K562 (cell line): ENCODE measurements around the gene CNTNAP4.

Experiments used
- BRF2 ChIP-seq: IDR thresholded peaks from 3 replicates; pipeline ENCODE4 v1.6.1; 2011; ENCODE audit warnings: borderline replicate concordance, mild to moderate bottlenecking; ENCODE audit not compliant: insufficient read length, insufficient read depth
- ESRRA ChIP-seq: fragments of 450-650 bp; IDR thresholded peaks from 2 replicates; pipeline ENCODE4 v1.6.1; 2014; ENCODE audit warnings: low read depth, mild to moderate bottlenecking, moderate library complexity, borderline replicate concordance
- FOS ChIP-seq: IDR thresholded peaks from 3 replicates; pipeline ENCODE4 v1.6.1; 2011; ENCODE audit not compliant: insufficient read length; ENCODE audit errors: extremely low read depth
- JUNB ChIP-seq: fragments of 450-650 bp; formaldehyde crosslinking; conservative IDR thresholded peaks from 2 replicates; pipeline ENCODE4 v1.4.0; 2020; ENCODE audit warnings: mild to moderate bottlenecking
- OTX1 ChIP-seq: fragments of 450-650 bp; formaldehyde crosslinking; IDR thresholded peaks from 2 replicates; pipeline ENCODE4 v1.4.0; 2022; ENCODE audit warnings: mild to moderate bottlenecking
- PATZ1 ChIP-seq: fragments of 250-450 bp; sonication (Bioruptor Pico); IDR thresholded peaks from 2 replicates; pipeline ENCODE4 v1.5.0; 2020; ENCODE audit warnings: mild to moderate bottlenecking, borderline replicate concordance
- SMC3 ChIP-seq: conservative IDR thresholded peaks from 2 replicates; pipeline ENCODE4 v1.6.1; 2011; ENCODE audit warnings: low read depth, low read length, improper control_type of control experiment; ENCODE audit not compliant: insufficient read depth
- SP1 ChIP-seq: sonication (generic); formaldehyde crosslinking; IDR thresholded peaks from 2 replicates; pipeline ENCODE4 v1.8.1; 2022; ENCODE audit warnings: mild to moderate bottlenecking, missing genetic modification reagents
- ZBTB33 ChIP-seq: sonication (generic); formaldehyde crosslinking; IDR thresholded peaks from 2 replicates; pipeline ENCODE4 v1.8.1; 2023; ENCODE audit warnings: mild to moderate bottlenecking, missing genetic modification reagents
- ZFP30 ChIP-seq: fragments of 250-450 bp; sonication (Bioruptor Pico); IDR thresholded peaks from 2 replicates; pipeline ENCODE4 v1.8.0; 2022; ENCODE audit warnings: moderate library complexity, mild to moderate bottlenecking, inconsistent platforms, borderline replicate concordance
- ZNF780A ChIP-seq: fragments of 250-450 bp; sonication (Bioruptor Pico); IDR thresholded peaks from 2 replicates; pipeline ENCODE4 v1.5.0; 2021; ENCODE audit warnings: mild to moderate bottlenecking
- TF ChIP-seq, protein P1 (sequence below), 2 experiments: fragments of 450-650 bp in 1 of 2; sonication (generic) in 1 of 2; formaldehyde crosslinking in 1 of 2; IDR thresholded peaks in 1 of 2; conservative IDR thresholded peaks in 1 of 2; 2 replicates each; pipeline versions ENCODE4 v1.6.1 to v1.8.1; 2016 to 2023; ENCODE audit warnings: mild to moderate bottlenecking in 2 of 2, moderate library complexity in 2 of 2, inconsistent platforms in 1 of 2, missing genetic modification reagents in 1 of 2

DNA sequence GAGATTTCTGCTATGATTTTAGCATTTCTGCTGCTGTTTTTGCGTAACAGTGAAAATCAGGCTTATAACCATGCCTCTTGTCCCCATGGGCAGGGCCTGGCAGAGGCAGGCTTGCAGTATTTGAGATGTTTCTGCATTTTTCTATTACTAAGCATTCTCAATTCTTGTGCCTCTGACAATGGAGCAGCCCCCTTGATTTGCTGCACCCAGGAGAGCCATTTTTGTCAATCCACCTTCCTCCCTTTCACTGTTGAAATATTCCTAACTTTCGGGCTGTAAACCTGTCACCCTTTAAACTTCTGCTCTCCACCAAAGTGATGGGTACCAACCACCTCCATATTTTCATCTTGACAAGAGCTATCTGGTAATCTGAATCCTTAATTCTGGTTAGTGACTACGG, 178.1 kb downstream of the CNTNAP4 start:
- TF ChIP-seq ESRRA (no peak), FOS (no peak), ZBTB33 (CRISPR knock-in tag) (no peak), SMC3 (no peak), ZNF780A (no peak), OTX1 (CRISPR knock-in tag) (no peak), SP1 (CRISPR knock-in tag) (no peak), JUNB (CRISPR knock-in tag) (no peak), ZFP30 (CRISPR knock-in tag) (no peak), PATZ1 (CRISPR knock-in tag) (no peak), BRF2 (no peak)
- TF ChIP-seq, protein P1, sequence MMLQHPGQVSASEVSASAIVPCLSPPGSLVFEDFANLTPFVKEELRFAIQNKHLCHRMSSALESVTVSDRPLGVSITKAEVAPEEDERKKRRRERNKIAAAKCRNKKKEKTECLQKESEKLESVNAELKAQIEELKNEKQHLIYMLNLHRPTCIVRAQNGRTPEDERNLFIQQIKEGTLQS (IDR thresholded peaks at IDR 0.05), result no peak
- TF ChIP-seq, protein P1 (CRISPR knock-in tag; conservative IDR thresholded peaks at IDR 0.05), result no peak
